Uterus (tissue), 2 donors: ENCODE data around the gene MTG1.

Source experiments
- POLR2A ChIP-seq, 2 donors: fragments of 450-650 bp; IDR thresholded peaks; one replicate each; pipeline ENCODE4 v1.6.1; 2016; ENCODE audit warnings: antibody characterized with exemption in 2 of 2, mild to moderate bottlenecking in 1 of 2, moderate library complexity in 1 of 2
- TF ChIP-seq, protein P1 (sequence below), 4 experiments: fragments of 200-600 bp in 2 of 4; fragments of 450-650 bp in 2 of 4; sonication (generic) in 2 of 4; IDR thresholded peaks; one replicate each; pipeline ENCODE4 v1.5.1; 2016 to 2019; ENCODE audit warnings: antibody characterized with exemption in 4 of 4, mild to moderate bottlenecking in 2 of 4, moderate library complexity in 1 of 4

DNA sequence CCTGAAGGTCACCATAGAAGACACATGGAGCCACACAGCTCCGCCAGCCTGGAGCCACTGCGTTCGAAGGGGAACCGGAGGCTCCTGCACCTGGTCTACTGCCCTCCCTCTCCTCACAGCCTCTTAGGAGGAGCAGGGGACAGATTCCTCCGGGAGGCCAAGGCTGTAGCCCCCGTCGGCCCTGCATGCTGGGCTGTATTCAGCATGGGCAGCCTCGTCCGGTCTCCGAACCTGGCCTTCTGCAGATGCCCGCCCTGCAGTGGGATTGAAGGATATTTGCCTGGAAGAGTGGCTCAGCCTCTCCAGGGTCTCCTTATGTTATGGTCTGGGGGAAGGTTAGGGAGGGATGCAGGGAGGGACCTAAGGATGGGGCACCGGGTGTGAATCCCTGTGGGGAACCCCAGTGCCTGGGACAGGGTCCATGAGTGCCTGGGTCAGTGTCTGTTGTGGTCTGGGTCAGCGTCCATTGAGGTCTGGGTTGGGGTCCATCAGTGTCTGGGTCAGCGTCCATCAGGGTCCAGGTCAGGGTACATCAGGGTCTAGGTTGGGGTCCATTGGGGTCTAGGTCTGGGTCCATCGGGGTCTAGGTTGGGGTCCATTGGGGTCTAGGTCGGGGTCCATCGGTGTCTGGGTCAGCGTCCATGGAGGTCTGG, 46.8 kb downstream of the MTG1 start:
- TF ChIP-seq, protein P1, sequence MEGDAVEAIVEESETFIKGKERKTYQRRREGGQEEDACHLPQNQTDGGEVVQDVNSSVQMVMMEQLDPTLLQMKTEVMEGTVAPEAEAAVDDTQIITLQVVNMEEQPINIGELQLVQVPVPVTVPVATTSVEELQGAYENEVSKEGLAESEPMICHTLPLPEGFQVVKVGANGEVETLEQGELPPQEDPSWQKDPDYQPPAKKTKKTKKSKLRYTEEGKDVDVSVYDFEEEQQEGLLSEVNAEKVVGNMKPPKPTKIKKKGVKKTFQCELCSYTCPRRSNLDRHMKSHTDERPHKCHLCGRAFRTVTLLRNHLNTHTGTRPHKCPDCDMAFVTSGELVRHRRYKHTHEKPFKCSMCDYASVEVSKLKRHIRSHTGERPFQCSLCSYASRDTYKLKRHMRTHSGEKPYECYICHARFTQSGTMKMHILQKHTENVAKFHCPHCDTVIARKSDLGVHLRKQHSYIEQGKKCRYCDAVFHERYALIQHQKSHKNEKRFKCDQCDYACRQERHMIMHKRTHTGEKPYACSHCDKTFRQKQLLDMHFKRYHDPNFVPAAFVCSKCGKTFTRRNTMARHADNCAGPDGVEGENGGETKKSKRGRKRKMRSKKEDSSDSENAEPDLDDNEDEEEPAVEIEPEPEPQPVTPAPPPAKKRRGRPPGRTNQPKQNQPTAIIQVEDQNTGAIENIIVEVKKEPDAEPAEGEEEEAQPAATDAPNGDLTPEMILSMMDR (IDR thresholded peaks at IDR 0.05), result no peak
- TF ChIP-seq POLR2A (IDR thresholded peaks at IDR 0.05), result no peak
